ENCODE data around the gene FAM78B.

- TF ChIP-seq TAF1 (IDR thresholded peaks at IDR 0.05; ENCODE audit: borderline replicate concordance, low read depth, low read length), result no peak
- TF ChIP-seq POLR2A (IDR thresholded peaks at IDR 0.05; ENCODE audit: low read depth, low read length), result no peak
Measured at GRCh38 chr1:166176416-166176815, 9.6 kb upstream of the FAM78B start.
